Stomach (tissue), 9 donors: ENCODE results near the gene TRPM1. TPM values are rescaled to one million over a fixed set of nuclear protein-coding genes. Genes with fewer than 3 reads are reported as not detected.

ENCODE experiments used
- DNase-seq, 2 donors: peaks; one replicate each; pipeline versions ENCODE4 v3.0.0 to v3.0.0-alpha.2; 2013 to 2019
- H3K27ac ChIP-seq, 5 donors: fragments of 200-600 bp in 4 of 5; sonication (generic) in 4 of 5; one replicate each; pipeline ENCODE4 v1.5.1; 2013 to 2019; ENCODE audit warnings: mild to moderate bottlenecking in 1 of 5, moderate library complexity in 1 of 5
- H3K27me3 ChIP-seq, 3 donors: fragments of 200-600 bp; sonication (generic); one replicate each; pipeline ENCODE4 v1.5.1; 2017 to 2019; ENCODE audit warnings: mixed run types in 1 of 3
- H3K36me3 ChIP-seq, 4 donors: fragments of 200-600 bp; sonication (generic); 1 replicate in 3 of 4; 2 replicates in 1 of 4; pipeline ENCODE4 v1.5.1; 2016 to 2019
- H3K4me1 ChIP-seq, 4 donors: fragments of 200-600 bp; sonication (generic); one replicate each; pipeline ENCODE4 v1.5.1; 2016 to 2019
- H3K4me3 ChIP-seq, 4 donors: fragments of 200-600 bp; sonication (generic) in 3 of 4; one replicate each; pipeline ENCODE4 v1.5.1; 2016 to 2019; ENCODE audit warnings: mild to moderate bottlenecking in 1 of 4
- H3K9me3 ChIP-seq, 4 donors: fragments of 200-600 bp; sonication (generic); one replicate each; pipeline ENCODE4 v1.5.1; 2016 to 2019
- CTCF ChIP-seq, 7 experiments: fragments of 450-650 bp in 4 of 7; fragments of 200-600 bp in 3 of 7; sonication (generic) in 3 of 7; IDR thresholded peaks; one replicate each; pipeline ENCODE4 v1.5.1; 2016 to 2019; ENCODE audit warnings: antibody characterized with exemption in 7 of 7, control low read depth in 2 of 7, mild to moderate bottlenecking in 1 of 7
- EP300 ChIP-seq: sonication (generic); formaldehyde crosslinking; IDR thresholded peaks from one replicate; pipeline ENCODE4 v1.6.1; 2017; ENCODE audit warnings: antibody characterized with exemption
- POLR2A ChIP-seq, 4 donors: fragments of 450-650 bp; IDR thresholded peaks; one replicate each; pipeline ENCODE4 v1.6.1; 2016; ENCODE audit warnings: antibody characterized with exemption in 4 of 4, control low read depth in 2 of 4, mild to moderate bottlenecking in 1 of 4, moderate library complexity in 1 of 4
- POLR2AphosphoS5 ChIP-seq, 3 donors: sonication (generic); formaldehyde crosslinking; IDR thresholded peaks; one replicate each; pipeline ENCODE4 v1.6.1; 2016; ENCODE audit warnings: antibody characterized with exemption in 3 of 3
- WGBS, 5 donors: extraction: QIAGEN DNeasy Blood & Tissue Kit in 3 of 5; methylation state at CpG; one replicate each; pipeline versions ENCODE4 v1.1.5 to v1.1.7; 2013 to 2018; 5-methylcytosine and 5-hydroxymethylcytosine counted together
- intact Hi-C: fragments of 100-400 bp; cut with DNase I; formaldehyde crosslinking; loops from one replicate; pipeline ENCODE4 v1.15.1; 2023; ENCODE audit warnings: low total_unique reads
- polyA plus RNA-seq, 3 donors: library from polyadenylated mRNA; stranded (reverse); fragments of 200-250 nt; gene quantifications; one replicate each; pipeline ENCODE4 v1.2.3, GENCODE V29; 2013
- small RNA-seq, 4 donors: library from RNA; depleted of rRNA; stranded (forward); fragments of <200 nt; gene quantifications; one replicate each; pipeline ENCODE3, GENCODE V24; 2016
- total RNA-seq, 5 donors: library from RNA; depleted of rRNA; stranded (reverse); fragments of >200 nt; gene quantifications; one replicate each; pipeline versions ENCODE4 v1.1.0 to v1.2.3, GENCODE V29; 2014 to 2016
- donor health status: healthy with polysubstance abuse.
- donor health status: Bipolar disorder and iron deficiency.
- donor health status: healthy.

TRPM1 gene
- total and polyA plus RNA-seq, 8 donors = 0.15 TPM; not detected in 7

GRCh38 chr15:30953731-30954378 is 147.7 kb downstream of the TRPM1 start:
- Histone ChIP-seq H3K36me3 (peaks cover 60 to 100% (median 97%) of the 10 kb centered on the region in 4 donors), H3K27ac (no peak overlapping the region), H3K4me1 (peaks cover 0 to 20% (median 0%) of the 10 kb centered on the region in 4 donors), H3K27me3 (no peaks in the 10 kb centered on the region), H3K4me3 (no peak overlapping the region), H3K9me3 (no peaks in the 10 kb centered on the region)
- intact Hi-C loops = no loop called here
- WGBS, 5 donors = 75 to 85% (median 82%) methylated on average over 6 to 7 of the region's 7 CpGs
- no peak for DNase-seq
- TF ChIP-seq POLR2A (IDR thresholded peaks at IDR 0.05) (no peak), CTCF (IDR thresholded peaks at IDR 0.05) (no peak), EP300 (no peak), POLR2AphosphoS5 (IDR thresholded peaks at IDR 0.05) (no peak)

- H3K9me3 ChIP-seq = no peaks in the 10 kb centered on the region
- H3K4me1 ChIP-seq = peaks cover 0 to 20% (median 0%) of the 10 kb centered on the region in 4 donors
- H3K4me3 ChIP-seq = no peak overlapping the region
- peaks cover 53 to 100% (median 97%) of the 10 kb centered on the region in 4 donors for H3K36me3 ChIP-seq
- TF ChIP-seq CTCF (IDR thresholded peaks at IDR 0.05) = no peak
- TF ChIP-seq POLR2AphosphoS5 (IDR thresholded peaks at IDR 0.05) = no peak
- TF ChIP-seq EP300 = no peak
- TF ChIP-seq POLR2A (IDR thresholded peaks at IDR 0.05) = no peak
- H3K27me3 ChIP-seq = no peaks in the 10 kb centered on the region
- no peak for DNase-seq
- 92 to 94% (median 93%) methylated on average over 7 of the region's 7 CpGs for WGBS, 5 donors
- intact Hi-C loops = no loop called here
- H3K27ac ChIP-seq = no peak overlapping the region
Measured at GRCh38 chr15:30953183-30953582, 148.3 kb downstream of the TRPM1 start.

Small RNA genes within 50 kb of the gene (small RNA-seq; reads per million reads assigned to genes)
- gene MIR211 = 0 to 0.10 (median 0) reads per million in 4 donors
- 0 reads per million in 4 donors for gene RNU6-466P

Other genes with a start within 250 kb of the TRPM1 start
- 10 to 100 TPM; 17.1 to 83.0 (median 29.2) TPM for gene FAN1, start 197.8 kb downstream of the TRPM1 start, total RNA-seq
- gene FAN1, start 197.8 kb downstream of the TRPM1 start, polyA plus RNA-seq = 1 to 10 TPM; 5.7 to 9.4 (median 6.0) TPM
- gene MTMR10, start 110.1 kb downstream of the TRPM1 start, total RNA-seq = 100 to 1,000 TPM in 1 of 5 donors, 10 to 100 TPM in 3, 1 to 10 TPM in 1; 4.9 to 118 (median 39.7) TPM
- gene MTMR10, start 110.1 kb downstream of the TRPM1 start, polyA plus RNA-seq = 10 to 100 TPM in 2 of 3 donors, 1 to 10 TPM in 1; 6.9 to 14.7 (median 10.9) TPM
- gene KLF13, start 225.1 kb upstream of the TRPM1 start, total RNA-seq = 10 to 100 TPM in 4 of 5 donors, 1 to 10 TPM in 1; 9.3 to 74.0 (median 38.8) TPM
- gene KLF13, start 225.1 kb upstream of the TRPM1 start, polyA plus RNA-seq = 10 to 100 TPM; 23.0 to 30.7 (median 24.3) TPM